Liver (tissue), 9 donors: ENCODE measurements around the gene C10orf62. TPM values are rescaled to one million over a fixed set of nuclear protein-coding genes. Genes with fewer than 3 reads are reported as not detected.

ENCODE experiments used
- DNase-seq: peaks from one replicate; pipeline ENCODE4 v3.0.0-alpha.2; 2017; ENCODE audit warnings: low spot score
- H3K27ac ChIP-seq, 2 donors: one replicate each; pipeline ENCODE4 v1.7.0; 2013; ENCODE audit warnings: inconsistent platforms in 2 of 2, low read length in 2 of 2, control low read depth in 1 of 2, low read depth in 1 of 2, mild to moderate bottlenecking in 1 of 2
- H3K27me3 ChIP-seq, 4 donors: one replicate each; pipeline versions ENCODE4 v1.6.1 to v1.7.0; 2013; ENCODE audit warnings: low read length in 3 of 4, inconsistent platforms in 1 of 4, mild to moderate bottlenecking in 1 of 4, moderate library complexity in 1 of 4; ENCODE audit not compliant: control insufficient read depth in 4 of 4, insufficient read depth in 4 of 4
- H3K36me3 ChIP-seq, 4 donors: one replicate each; pipeline versions ENCODE4 v1.6.1 to v1.7.0; 2013; ENCODE audit warnings: low read length in 3 of 4, mild to moderate bottlenecking in 3 of 4, low read depth in 1 of 4, moderate library complexity in 1 of 4; ENCODE audit not compliant: control insufficient read depth in 4 of 4, insufficient read depth in 3 of 4
- H3K4me1 ChIP-seq, 4 donors: one replicate each; pipeline versions ENCODE4 v1.6.1 to v1.7.0; 2013; ENCODE audit warnings: low read length in 3 of 4, mild to moderate bottlenecking in 3 of 4, moderate library complexity in 1 of 4; ENCODE audit not compliant: control insufficient read depth in 4 of 4, insufficient read depth in 4 of 4
- H3K4me3 ChIP-seq, 3 donors: one replicate each; pipeline versions ENCODE4 v1.6.1 to v1.7.0; 2013; ENCODE audit warnings: low read length in 3 of 3, control low read depth in 1 of 3, low read depth in 1 of 3, mild to moderate bottlenecking in 1 of 3
- H3K9ac ChIP-seq, 2 donors: one replicate each; pipeline ENCODE4 v1.7.0; 2013; ENCODE audit warnings: low read length in 2 of 2, mild to moderate bottlenecking in 2 of 2, moderate library complexity in 2 of 2, control low read depth in 1 of 2, low read depth in 1 of 2
- H3K9me3 ChIP-seq, 4 donors: one replicate each; pipeline versions ENCODE4 v1.6.1 to v1.7.0; 2013; ENCODE audit warnings: low read length in 3 of 4; ENCODE audit not compliant: control insufficient read depth in 4 of 4
- EGR1 ChIP-seq, 2 donors: IDR thresholded peaks; 2 replicates each; pipeline ENCODE4 v1.6.1; 2016 to 2018; ENCODE audit warnings: antibody characterized with exemption in 2 of 2, low read depth in 2 of 2
- FOXA1 ChIP-seq: IDR thresholded peaks from 2 replicates; pipeline ENCODE4 v1.6.1; 2016; ENCODE audit warnings: antibody characterized with exemption
- FOXA2 ChIP-seq: IDR thresholded peaks from 2 replicates; pipeline ENCODE4 v1.6.1; 2016; ENCODE audit warnings: antibody characterized with exemption
- HNF4A ChIP-seq, 2 donors: conservative IDR thresholded peaks; 2 replicates each; pipeline ENCODE4 v1.6.1; 2016; ENCODE audit warnings: antibody characterized with exemption in 2 of 2, mild to moderate bottlenecking in 2 of 2
- HNF4G ChIP-seq: IDR thresholded peaks from 2 replicates; pipeline ENCODE4 v1.6.1; 2016; ENCODE audit warnings: antibody characterized with exemption
- NR2F2 ChIP-seq: IDR thresholded peaks from 2 replicates; pipeline ENCODE4 v1.6.1; 2016; ENCODE audit warnings: antibody characterized with exemption
- RAD21 ChIP-seq, 2 donors: IDR thresholded peaks; 2 replicates each; pipeline ENCODE4 v1.6.1; 2016; ENCODE audit warnings: antibody characterized with exemption in 2 of 2, mild to moderate bottlenecking in 2 of 2
- RXRA ChIP-seq, 2 donors: IDR thresholded peaks; 2 replicates each; pipeline ENCODE4 v1.6.1; 2017 to 2018; ENCODE audit warnings: antibody characterized with exemption in 2 of 2, mild to moderate bottlenecking in 1 of 2
- TAF1 ChIP-seq: conservative IDR thresholded peaks from 2 replicates; pipeline ENCODE4 v1.6.1; 2016; ENCODE audit warnings: antibody characterized with exemption, mild to moderate bottlenecking
- YY1 ChIP-seq: IDR thresholded peaks from 2 replicates; pipeline ENCODE4 v1.6.1; 2016; ENCODE audit warnings: antibody characterized with exemption, mild to moderate bottlenecking
- WGBS: extraction: QIAGEN DNeasy Blood & Tissue Kit; methylation state at CpG from one replicate; pipeline ENCODE4 v1.1.7; 2013; 5-methylcytosine and 5-hydroxymethylcytosine counted together
- polyA plus RNA-seq, 2 donors: library from polyadenylated mRNA; stranded (reverse) in 1 of 2; unstranded in 1 of 2; fragments of 200-250 nt in 1 of 2; fragments of >200 nt in 1 of 2; fragmentation: Nextera tagmentation in 1 of 2; extraction: Ambion mirVana in 1 of 2; gene quantifications; one replicate each; pipeline versions ENCODE4 v1.2.1 to v1.2.3, GENCODE V29; 2013 to 2015
- total RNA-seq, 2 donors: library from RNA; depleted of rRNA; stranded (reverse); fragments of >200 nt; gene quantifications; one replicate each; pipeline ENCODE4 v1.2.3, GENCODE V29; 2014
- TF ChIP-seq, protein P1 (sequence below): IDR thresholded peaks from 2 replicates; pipeline ENCODE4 v1.6.1; 2016; ENCODE audit warnings: antibody characterized with exemption, mild to moderate bottlenecking
- TF ChIP-seq, protein P2 (sequence below): IDR thresholded peaks from 2 replicates; pipeline ENCODE4 v1.6.1; 2016; ENCODE audit warnings: antibody characterized with exemption
- TF ChIP-seq, protein P3 (sequence below): fragments of 150-350 bp; IDR thresholded peaks from 2 replicates; pipeline ENCODE4 v1.5.1; 2017; ENCODE audit warnings: improper control_type of control experiment, low read depth, low read length; ENCODE audit not compliant: missing input control
- TF ChIP-seq, protein P4 (sequence below): IDR thresholded peaks from 2 replicates; pipeline ENCODE4 v1.6.1; 2016; ENCODE audit warnings: antibody characterized with exemption
- TF ChIP-seq, protein P5 (sequence below): IDR thresholded peaks from 2 replicates; pipeline ENCODE4 v1.6.1; 2016; ENCODE audit warnings: antibody characterized with exemption
- donor health status: healthy.
- donor health status: healthy.
- donor health status: healthy.
- donor health status: healthy.
- donor health status: healthy.

The C10orf62 gene
- total and polyA plus RNA-seq, 4 donors: 0.16 to 3.0 (median 0.41) TPM

DNA sequence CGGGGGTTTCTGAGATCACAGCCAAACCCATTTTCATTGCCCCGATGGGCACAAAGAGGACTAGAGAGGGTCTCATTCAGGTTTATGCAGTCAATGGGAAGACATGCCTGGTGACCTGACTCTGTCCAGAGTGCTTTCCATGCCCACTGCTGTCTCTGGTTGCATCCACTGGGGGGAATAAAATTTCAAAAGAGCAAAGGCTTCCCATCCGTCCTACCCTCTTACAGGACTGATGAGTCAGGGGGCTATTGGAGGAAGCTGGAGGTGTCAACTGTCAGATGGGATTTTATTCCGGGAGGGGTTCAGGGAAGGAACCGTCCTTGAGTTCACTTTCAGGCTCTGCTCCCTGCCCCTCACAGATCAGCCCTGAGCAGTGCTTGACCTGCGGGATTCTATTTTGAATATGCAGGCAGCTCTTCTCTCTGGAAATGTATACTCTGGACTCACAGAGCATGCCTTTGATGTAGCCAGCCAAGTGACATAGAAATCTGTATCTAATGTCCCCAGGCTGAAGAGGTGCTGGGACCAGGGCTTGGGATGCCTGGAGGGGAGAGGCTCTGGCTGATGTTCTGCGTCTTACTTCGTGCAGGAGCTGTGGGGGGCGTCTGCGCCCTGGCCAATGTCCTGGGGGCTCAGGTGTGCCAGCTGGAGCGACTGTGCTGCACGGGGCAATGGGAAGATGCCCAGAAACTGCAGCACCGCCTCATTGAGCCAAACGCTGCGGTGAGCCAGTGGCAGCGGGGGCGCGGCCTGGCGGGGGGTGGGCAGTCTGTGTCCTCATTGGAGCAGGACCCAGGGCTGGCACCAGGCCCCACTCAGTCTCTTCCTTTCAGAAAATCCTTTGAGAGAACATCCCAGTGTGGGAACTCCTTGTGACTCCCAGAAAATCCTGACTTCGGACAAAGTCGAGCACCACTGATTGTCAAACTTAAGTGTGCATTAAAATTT lies 12.0 kb downstream of the C10orf62 start:
- no peak for DNase-seq
- no peak overlapping the region for H3K27ac ChIP-seq
- H3K36me3 ChIP-seq: peaks cover 1 to 14% (median 6%) of the 10 kb centered on the region in 4 donors
- no peaks in the 10 kb centered on the region for H3K9me3 ChIP-seq
- no peak overlapping the region for H3K4me3 ChIP-seq
- no peaks in the 10 kb centered on the region for H3K27me3 ChIP-seq
- H3K9ac ChIP-seq: no peak overlapping the region
- WGBS: 83% methylated on average over 21 of the region's 21 CpGs
- TF ChIP-seq TAF1 (no peak), FOXA1 (no peak), HNF4A (conservative IDR thresholded peaks at IDR 0.05) (no peak)
- TF ChIP-seq, protein P1, sequence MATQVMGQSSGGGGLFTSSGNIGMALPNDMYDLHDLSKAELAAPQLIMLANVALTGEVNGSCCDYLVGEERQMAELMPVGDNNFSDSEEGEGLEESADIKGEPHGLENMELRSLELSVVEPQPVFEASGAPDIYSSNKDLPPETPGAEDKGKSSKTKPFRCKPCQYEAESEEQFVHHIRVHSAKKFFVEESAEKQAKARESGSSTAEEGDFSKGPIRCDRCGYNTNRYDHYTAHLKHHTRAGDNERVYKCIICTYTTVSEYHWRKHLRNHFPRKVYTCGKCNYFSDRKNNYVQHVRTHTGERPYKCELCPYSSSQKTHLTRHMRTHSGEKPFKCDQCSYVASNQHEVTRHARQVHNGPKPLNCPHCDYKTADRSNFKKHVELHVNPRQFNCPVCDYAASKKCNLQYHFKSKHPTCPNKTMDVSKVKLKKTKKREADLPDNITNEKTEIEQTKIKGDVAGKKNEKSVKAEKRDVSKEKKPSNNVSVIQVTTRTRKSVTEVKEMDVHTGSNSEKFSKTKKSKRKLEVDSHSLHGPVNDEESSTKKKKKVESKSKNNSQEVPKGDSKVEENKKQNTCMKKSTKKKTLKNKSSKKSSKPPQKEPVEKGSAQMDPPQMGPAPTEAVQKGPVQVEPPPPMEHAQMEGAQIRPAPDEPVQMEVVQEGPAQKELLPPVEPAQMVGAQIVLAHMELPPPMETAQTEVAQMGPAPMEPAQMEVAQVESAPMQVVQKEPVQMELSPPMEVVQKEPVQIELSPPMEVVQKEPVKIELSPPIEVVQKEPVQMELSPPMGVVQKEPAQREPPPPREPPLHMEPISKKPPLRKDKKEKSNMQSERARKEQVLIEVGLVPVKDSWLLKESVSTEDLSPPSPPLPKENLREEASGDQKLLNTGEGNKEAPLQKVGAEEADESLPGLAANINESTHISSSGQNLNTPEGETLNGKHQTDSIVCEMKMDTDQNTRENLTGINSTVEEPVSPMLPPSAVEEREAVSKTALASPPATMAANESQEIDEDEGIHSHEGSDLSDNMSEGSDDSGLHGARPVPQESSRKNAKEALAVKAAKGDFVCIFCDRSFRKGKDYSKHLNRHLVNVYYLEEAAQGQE: no peak
- TF ChIP-seq, protein P2, sequence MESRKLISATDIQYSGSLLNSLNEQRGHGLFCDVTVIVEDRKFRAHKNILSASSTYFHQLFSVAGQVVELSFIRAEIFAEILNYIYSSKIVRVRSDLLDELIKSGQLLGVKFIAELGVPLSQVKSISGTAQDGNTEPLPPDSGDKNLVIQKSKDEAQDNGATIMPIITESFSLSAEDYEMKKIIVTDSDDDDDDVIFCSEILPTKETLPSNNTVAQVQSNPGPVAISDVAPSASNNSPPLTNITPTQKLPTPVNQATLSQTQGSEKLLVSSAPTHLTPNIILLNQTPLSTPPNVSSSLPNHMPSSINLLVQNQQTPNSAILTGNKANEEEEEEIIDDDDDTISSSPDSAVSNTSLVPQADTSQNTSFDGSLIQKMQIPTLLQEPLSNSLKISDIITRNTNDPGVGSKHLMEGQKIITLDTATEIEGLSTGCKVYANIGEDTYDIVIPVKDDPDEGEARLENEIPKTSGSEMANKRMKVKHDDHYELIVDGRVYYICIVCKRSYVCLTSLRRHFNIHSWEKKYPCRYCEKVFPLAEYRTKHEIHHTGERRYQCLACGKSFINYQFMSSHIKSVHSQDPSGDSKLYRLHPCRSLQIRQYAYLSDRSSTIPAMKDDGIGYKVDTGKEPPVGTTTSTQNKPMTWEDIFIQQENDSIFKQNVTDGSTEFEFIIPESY: no peak
- peaks cover 0 to 5% (median under 1%) of the 10 kb centered on the region in 4 donors for H3K4me1 ChIP-seq

DNA sequence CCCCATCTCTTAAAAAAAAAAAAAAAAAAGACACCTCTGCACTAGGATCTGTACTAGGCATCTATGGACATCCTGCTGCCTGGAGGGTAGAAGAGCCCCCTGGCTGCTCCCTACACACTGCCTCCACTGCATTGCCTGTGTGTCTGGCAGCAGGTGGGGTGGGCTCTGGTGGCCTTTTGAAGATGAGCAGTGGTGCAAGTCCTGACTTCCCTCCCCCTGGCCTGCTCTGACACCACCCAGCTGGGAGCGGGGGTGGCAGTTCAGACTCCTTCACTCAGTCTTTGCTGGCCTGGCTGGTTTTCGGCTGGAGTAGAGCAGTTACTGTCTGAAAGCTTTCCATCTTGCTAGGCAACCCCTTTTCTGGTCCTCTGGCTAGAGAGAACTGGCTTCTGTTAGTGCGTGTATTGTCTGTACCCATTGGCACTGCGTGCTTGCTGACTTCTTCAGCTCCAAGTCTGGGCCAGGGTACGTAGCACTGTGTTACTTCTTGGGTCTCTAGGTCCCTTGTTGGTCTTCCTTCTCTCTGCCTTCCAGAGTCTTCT lies 17.6 kb downstream of the C10orf62 start:
- 98% methylated on average over 5 of the region's 5 CpGs for WGBS
- no peak overlapping the region for H3K4me3 ChIP-seq
- H3K9ac ChIP-seq: no peak overlapping the region
- DNase-seq: no peak
- no peaks in the 10 kb centered on the region for H3K4me1 ChIP-seq
- H3K9me3 ChIP-seq: no peaks in the 10 kb centered on the region
- no peaks in the 10 kb centered on the region for H3K27me3 ChIP-seq
- H3K36me3 ChIP-seq: peaks cover 2 to 6% (median 3%) of the 10 kb centered on the region in 4 donors
- no peak overlapping the region for H3K27ac ChIP-seq
- TF ChIP-seq, protein P2: no peak
- TF ChIP-seq FOXA1: no peak
- TF ChIP-seq, protein P3, sequence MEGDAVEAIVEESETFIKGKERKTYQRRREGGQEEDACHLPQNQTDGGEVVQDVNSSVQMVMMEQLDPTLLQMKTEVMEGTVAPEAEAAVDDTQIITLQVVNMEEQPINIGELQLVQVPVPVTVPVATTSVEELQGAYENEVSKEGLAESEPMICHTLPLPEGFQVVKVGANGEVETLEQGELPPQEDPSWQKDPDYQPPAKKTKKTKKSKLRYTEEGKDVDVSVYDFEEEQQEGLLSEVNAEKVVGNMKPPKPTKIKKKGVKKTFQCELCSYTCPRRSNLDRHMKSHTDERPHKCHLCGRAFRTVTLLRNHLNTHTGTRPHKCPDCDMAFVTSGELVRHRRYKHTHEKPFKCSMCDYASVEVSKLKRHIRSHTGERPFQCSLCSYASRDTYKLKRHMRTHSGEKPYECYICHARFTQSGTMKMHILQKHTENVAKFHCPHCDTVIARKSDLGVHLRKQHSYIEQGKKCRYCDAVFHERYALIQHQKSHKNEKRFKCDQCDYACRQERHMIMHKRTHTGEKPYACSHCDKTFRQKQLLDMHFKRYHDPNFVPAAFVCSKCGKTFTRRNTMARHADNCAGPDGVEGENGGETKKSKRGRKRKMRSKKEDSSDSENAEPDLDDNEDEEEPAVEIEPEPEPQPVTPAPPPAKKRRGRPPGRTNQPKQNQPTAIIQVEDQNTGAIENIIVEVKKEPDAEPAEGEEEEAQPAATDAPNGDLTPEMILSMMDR: no peak
- no peak for TF ChIP-seq HNF4G
- TF ChIP-seq EGR1 (IDR thresholded peaks at IDR 0.05; ENCODE audit: low read depth in 2 of 2): no peak
- no peak for TF ChIP-seq FOXA2
- no peak for TF ChIP-seq RXRA (IDR thresholded peaks at IDR 0.05)
- TF ChIP-seq, protein P4, sequence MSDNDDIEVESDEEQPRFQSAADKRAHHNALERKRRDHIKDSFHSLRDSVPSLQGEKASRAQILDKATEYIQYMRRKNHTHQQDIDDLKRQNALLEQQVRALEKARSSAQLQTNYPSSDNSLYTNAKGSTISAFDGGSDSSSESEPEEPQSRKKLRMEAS: no peak
- no peak for TF ChIP-seq HNF4A (conservative IDR thresholded peaks at IDR 0.05)
- no peak for TF ChIP-seq TAF1
- TF ChIP-seq, protein P1: no peak
- TF ChIP-seq YY1: no peak
- TF ChIP-seq, protein P5, sequence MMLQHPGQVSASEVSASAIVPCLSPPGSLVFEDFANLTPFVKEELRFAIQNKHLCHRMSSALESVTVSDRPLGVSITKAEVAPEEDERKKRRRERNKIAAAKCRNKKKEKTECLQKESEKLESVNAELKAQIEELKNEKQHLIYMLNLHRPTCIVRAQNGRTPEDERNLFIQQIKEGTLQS: no peak
- no peak for TF ChIP-seq NR2F2
- no peak for TF ChIP-seq RAD21 (IDR thresholded peaks at IDR 0.05)
